GM12892 (cell line): ENCODE results near the gene HTR3B.
"Not testable (repeated sequence)": the region's sequence is repeated elsewhere in the genome, so short reads cannot be mapped to it uniquely, and the experiment has no call there.

Experiments
- DNase-seq: peaks from one replicate; pipeline ENCODE4 v3.0.0; 2011; ENCODE audit not compliant: insufficient read length
- FAIRE-seq: peaks from 2 replicates; lab custom pipeline; 2011; peaks lifted over from hg19 to GRCh38; lab: Jason Lieb, UNC
- POLR2A ChIP-seq: IDR thresholded peaks from 2 replicates; pipeline ENCODE4 v1.6.1; 2011; ENCODE audit warnings: low read depth, low read length, control low read depth
- POLR2AphosphoS5 ChIP-seq: IDR thresholded peaks from 2 replicates; pipeline ENCODE4 v1.6.1; 2011; ENCODE audit warnings: low read depth, low read length, control low read depth
- TAF1 ChIP-seq: IDR thresholded peaks from 2 replicates; pipeline ENCODE4 v1.6.1; 2011; ENCODE audit warnings: low read depth, mild to moderate bottlenecking, control low read depth, low read length, borderline replicate concordance

HTR3B gene

DNA sequence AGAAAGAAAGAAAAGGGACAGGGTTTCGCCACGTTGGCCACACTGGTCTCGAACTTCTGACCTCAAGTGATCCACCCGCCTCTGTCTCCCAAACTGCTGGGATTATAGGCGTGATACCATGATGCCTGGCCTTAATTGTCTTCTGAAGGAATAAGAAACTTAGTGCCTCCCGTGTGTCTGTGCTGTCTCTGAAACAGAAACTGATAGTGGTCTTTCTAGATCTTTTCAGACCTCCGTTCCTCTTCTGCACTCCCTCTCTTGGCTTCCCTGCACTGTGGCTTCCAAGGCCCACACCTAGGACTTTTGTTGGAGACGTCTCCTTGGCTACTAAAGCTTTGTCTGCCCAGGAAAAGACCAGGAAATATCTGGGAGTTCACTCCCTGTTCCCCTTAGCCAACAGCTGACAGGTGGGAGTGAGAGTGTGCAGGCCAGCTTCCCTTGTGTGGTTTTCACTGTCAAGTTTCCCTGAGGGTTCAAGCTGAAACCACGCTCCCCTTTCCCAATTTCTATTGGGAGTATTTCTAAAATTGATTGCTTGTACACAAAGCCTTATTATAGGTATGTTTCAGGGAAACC is 10.1 kb upstream of the HTR3B start:
- FAIRE-seq, result no peak
- no peak for DNase-seq
- TF ChIP-seq TAF1 (no peak), POLR2A (no peak), POLR2AphosphoS5 (no peak)

DNA sequence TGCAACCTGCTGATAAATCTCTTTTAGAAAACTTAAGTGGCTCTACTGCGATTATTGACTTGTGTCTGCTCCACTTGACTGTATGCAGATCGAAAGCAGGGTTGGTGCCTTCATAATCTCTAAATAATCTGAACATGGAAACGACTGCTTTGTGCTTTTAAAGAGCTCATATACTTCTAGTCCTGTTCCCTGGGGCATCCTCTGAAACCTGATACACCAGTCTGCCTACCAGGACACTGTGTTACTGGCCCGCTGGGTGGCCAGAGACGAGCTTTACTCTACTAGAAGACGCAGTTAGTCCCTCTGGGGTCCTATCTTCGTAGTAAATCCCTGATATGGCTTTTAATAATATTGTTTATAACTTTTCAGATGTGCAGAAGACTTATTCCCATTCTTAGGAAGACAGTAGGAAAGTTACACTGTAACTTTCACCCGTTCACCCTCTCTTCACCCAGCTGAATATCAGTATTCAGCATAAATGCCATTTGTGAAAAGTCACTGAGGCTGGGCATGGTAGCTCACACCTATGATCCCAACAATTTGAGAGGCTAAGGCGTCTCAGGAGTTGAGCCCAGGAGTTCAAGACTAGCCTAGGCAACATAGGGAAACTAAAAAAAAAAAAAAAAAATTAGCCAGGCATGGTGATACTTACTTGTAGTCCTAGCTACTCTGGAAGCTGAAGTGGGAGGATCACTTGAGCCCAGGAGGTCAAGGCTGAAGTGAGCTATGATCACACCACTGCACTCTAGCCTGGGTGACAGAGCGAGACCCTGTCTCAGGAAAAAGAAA is 9.0 kb upstream of the HTR3B start:
- DNase-seq (no peak), FAIRE-seq (no peak)
- no peak for TF ChIP-seq POLR2A
- no peak for TF ChIP-seq POLR2AphosphoS5
- no peak for TF ChIP-seq TAF1

DNA sequence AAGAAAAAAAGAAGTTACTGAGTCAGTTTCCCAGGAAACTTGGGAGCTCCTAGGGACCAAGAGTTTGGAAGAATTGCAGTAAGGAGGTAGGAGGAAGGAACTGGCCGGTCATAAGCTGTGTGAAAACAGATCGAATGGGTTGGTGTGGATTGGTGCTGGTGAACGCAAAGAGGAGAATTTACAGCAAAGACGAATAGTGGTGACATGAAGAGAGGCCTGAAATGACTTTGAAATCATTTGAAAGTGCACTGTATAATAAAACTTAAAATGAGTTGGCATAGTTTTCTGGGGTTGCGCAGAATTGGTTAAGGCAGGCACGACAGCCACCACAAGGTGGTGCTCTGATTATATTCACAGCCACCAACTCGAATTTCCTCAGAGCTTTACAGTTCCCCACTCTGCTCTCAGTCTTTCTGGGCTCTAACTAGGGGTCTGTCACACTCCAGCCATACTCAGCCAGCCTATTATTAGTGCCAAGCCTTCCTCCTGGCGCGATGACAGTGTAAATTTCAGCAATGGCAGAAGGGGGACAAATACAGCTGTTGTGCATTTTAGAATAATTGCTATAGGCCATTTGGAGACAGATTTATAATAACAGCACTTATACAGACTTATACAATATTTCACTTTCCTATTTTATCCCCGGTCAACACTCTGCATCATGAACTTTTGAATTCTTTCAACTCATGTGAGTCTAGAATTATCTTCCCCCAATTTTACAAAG is 8.3 kb upstream of the HTR3B start:
- FAIRE-seq (peak; percentile 97), DNase-seq (no peak)
- TF ChIP-seq TAF1 (no peak), POLR2AphosphoS5 (no peak), POLR2A (no peak)

DNA sequence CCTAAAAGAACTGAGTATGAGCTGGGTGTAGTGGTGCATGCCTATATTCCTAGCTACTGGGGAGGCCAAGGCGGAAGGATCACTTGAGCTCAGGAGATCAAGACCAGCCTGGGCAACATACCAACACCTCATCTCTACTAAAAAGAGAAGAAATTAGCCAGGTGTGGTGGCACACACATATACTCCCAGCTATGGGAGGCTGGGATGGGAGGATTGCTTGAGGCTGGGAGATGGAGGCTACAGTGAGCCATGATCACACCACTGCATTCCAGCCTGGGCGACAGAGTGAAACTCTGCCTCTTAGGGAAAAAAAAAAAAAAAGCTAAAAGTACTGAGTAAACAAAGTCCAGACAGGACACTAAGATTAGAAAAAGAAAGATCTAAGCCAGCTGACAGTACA is 3.5 kb upstream of the HTR3B start:
- DNase-seq (no peak), FAIRE-seq (no peak)
- TF ChIP-seq TAF1, result no peak
- no peak for TF ChIP-seq POLR2AphosphoS5
- TF ChIP-seq POLR2A, result no peak

DNA sequence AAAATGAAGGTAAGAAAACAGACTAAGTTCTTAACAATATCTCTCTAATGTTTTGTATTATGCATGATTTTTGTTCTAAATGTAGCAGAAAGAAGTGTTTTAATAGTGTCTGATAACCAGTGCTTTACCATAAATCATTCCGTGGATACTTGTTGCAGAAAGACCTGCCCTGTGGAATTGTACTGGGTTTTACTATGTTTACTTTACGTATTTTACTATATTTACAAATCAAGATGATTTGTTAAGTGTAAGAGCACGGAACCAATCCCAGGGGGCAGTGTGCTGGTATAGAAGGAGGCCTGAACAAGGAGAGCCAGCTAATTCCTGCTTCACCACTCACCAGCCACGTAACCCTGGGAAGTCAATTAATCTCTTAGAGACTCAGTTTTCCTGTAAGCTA is 1.4 kb downstream of the HTR3B start:
- no peak for DNase-seq
- TF ChIP-seq POLR2AphosphoS5, result no peak
- no peak for FAIRE-seq

DNA sequence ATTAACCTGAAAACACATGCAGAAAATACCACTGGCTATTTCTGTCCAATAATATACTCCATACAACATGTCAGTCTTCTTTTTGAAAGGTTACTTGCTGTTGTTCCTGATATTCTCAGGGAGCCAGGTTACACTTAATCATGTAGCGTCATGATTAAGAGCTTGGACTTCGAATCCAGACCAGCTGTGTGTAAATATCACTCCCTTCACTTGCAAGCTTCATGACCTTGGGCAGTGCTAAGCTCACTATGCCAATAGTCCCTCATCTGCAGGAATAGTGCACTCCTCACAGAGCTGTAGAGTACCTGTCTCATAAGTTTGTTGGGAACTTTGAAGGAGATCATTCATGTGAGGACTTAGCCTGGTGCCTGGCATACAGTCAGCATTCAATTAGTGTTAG is 1.9 kb downstream of the HTR3B start:
- DNase-seq (no peak), FAIRE-seq (no peak)
- no peak for TF ChIP-seq POLR2AphosphoS5
- no peak for TF ChIP-seq TAF1
- no peak for TF ChIP-seq POLR2A

DNA sequence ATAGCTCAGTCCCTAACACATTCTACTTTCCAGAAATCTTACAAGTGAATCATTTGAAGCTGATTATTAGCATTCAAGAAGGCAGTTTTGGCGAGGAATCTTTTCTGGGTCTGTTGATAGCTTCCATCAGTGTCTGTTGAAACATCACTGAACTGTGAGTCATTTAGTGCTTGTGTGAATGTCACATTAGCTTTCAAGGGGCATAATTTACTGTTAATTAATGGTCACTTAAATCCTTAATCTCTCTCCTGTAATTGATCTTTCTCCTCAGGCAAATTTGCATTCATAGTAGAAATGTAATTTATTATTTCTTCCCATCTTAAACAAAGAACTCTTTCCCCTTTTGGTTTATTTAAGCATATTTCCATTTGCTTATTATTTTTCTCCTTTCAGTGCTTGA is 2.6 kb downstream of the HTR3B start:
- TF ChIP-seq TAF1 (no peak), POLR2AphosphoS5 (no peak)
- no peak for FAIRE-seq
- no peak for DNase-seq

DNA sequence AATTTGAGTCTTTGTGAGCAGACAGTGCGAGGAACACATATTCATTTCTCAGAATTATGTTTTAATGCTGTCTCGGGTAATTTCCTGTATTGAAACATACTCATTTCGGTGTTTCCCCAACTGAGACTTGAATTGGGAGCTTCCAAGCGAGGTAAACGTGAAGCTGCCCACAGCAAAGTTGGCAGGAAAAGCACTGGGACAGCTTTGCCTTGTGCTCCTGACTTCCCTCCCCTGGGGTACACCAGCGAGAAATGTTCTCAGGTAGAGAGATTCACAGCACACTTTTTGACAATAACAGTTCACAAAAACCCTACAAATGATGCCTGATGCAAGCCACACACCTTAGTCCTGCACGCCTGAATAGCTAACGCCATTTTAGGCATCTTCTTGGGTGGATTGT is 3.1 kb downstream of the HTR3B start:
- FAIRE-seq, result no peak
- DNase-seq, result no peak
- TF ChIP-seq POLR2A, result no peak
- no peak for TF ChIP-seq POLR2AphosphoS5
- TF ChIP-seq TAF1, result no peak

DNA sequence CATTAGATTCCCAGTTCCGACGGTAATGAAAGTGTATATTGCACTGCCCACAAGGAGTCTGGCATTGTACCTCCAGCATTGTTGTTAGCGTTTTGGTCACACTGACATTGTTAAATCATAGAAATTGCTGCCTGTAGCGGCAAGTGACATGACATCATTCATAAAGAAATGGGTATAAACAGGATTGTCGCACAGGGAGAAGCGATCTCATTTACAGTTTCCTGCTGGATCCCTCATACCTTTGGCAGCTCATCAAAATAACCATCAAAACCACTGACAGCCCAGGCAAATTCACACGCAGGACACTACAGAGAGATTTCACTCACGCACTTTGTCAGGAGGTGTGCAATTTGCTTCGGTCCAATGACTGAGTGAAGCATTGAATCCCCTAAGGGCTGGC is 3.5 kb downstream of the HTR3B start:
- DNase-seq (no peak), FAIRE-seq (no peak)
- TF ChIP-seq POLR2AphosphoS5 (no peak), POLR2A (no peak), TAF1 (no peak)

DNA sequence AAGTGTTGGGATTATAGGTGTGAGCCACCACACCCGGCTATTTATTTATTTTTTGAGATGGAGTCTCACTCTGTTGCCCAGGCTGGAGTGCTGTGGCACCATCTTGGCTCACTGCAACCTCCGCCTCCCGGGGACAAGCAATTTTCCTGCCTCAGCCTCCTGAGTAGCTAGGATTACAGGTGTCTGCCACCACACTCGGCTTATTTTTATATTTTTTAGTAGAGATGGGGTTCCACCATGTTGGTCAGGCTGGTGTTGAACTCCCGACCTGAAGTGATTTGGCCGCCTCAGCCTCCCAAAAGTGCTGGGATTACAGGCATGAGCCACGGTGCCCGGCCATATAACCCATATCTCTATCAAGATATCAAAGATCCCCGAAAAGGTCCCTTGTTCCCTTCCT is 6.9 kb downstream of the HTR3B start:
- FAIRE-seq, result not testable (repeated sequence)

DNA sequence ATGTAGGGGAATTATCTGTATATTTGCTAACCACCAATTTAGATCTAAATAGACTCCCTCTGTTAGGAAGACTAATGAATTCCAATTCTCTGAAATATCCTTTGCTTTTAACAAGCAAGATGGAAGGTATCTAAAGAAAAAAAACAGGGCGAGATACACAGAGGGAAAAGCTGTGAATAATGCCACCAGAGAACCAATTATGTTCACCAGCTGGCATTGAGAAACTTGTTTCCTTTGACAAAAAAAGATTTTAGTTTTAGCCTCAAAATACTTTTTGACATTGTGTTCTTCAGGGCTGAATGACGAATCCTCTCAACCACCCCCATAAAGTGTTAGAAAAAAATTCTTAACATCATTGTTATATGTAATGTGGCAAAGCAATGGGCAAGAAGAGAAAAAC is 19.0 kb downstream of the HTR3B start:
- TF ChIP-seq POLR2A (no peak), TAF1 (no peak), POLR2AphosphoS5 (no peak)
- no peak for DNase-seq
- FAIRE-seq, result no peak

More for the DNA sequence above, 6.9 kb downstream of the HTR3B start:
- DNase-seq, result not testable (repeated sequence)

DNA sequence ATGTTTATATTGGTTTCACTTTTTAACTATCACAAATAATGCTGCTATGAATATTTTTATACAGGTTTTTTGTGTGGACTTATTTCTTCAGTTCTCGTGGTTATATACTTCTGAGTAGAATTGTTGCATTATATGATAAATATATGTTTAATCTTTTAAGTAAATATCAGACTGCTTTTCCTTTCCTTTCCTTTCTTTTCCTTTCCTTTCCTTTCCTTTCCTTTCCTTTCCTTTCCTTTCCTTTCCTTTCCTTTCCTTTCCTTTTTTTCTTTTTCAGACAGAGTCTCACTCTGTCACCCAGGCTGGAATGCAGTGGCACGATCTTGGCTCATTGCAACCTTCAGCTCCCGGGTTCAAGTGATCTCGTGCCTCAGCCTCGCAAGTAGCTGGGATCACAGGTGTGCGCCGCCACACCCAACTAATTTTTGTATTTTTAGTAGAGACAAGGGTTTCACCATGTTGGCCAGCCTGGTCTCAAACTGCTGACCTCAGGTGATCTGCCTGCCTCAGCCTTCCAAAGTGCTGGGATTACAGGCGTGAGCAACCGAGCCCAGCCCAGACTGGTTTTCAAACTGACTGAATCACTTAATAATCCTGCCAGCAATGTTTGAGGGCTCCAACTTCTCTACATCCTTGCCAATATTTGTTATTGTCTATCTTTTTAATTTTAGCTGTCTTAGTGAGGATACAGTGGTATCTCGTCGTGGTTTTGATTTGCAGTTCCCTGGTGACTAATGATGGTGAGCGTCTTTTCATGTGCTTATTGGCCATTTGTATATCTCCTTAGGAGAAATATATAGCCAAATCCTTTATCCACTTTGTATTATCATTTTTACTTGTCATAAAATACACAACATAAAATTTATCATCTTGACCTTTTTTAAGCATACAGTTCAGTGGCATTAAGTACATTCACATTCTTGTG is 21.9 kb downstream of the HTR3B start:
- FAIRE-seq (no peak), DNase-seq (no peak)
- no peak for TF ChIP-seq POLR2AphosphoS5
- no peak for TF ChIP-seq TAF1
- TF ChIP-seq POLR2A, result no peak

DNA sequence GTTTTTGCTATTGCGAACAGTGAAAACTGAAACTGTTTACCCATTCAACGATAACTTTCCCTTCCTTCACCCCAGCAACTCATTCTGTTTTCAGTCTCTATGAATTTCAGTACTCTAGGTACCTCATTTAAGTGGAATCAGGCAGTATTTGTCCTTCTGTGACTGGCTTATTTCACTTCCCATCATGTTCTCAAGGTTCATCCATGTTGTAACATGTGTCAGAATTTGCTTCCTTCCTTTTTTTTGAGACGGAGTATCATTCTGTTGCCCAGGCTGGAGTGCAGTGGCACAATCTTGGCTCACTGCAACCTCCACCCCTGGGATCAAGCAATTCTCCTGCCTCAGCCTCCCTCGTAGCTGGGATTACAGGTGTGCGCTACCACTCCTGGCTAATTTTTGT is 23.7 kb downstream of the HTR3B start:
- no peak for TF ChIP-seq POLR2A
- TF ChIP-seq TAF1, result no peak
- TF ChIP-seq POLR2AphosphoS5, result no peak
- FAIRE-seq (peak; percentile 50), DNase-seq (no peak)
